ENCODE data around the gene HSPB9.
A peak's percentile ranks its signal among the peaks of the same experiment; 100 is the strongest.

Gene HSPB9

GRCh38 chr17:42087736-42088705 lies 34.6 kb upstream of the HSPB9 start:
- Histone ChIP-seq H3K4me3 (ENCODE audit: low read depth in 1 of 2, low read length in 2 of 2) (no peak overlapping the region), H3K36me3 (ENCODE audit: control insufficient read depth in 1 of 2, insufficient read depth in 2 of 2, low read length in 2 of 2) (no peaks in the 10 kb centered on the region), H3K9me3 (ENCODE audit: control insufficient read depth in 1 of 2, low read length in 2 of 2) (no peaks in the 10 kb centered on the region), H3K27ac (ENCODE audit: low read depth, low read length) (no peak overlapping the region), H3K27me3 (ENCODE audit: control insufficient read depth in 1 of 2, insufficient read depth in 2 of 2, low read length in 2 of 2) (peaks cover 8 to 19% of the 10 kb centered on the region in 2 donors), H3K9ac (ENCODE audit: low read depth in 1 of 2, low read length in 2 of 2) (no peak overlapping the region), H3K4me1 (ENCODE audit: control insufficient read depth in 1 of 2, insufficient read depth in 2 of 2, low read length in 2 of 2) (no peaks in the 10 kb centered on the region)

DNA sequence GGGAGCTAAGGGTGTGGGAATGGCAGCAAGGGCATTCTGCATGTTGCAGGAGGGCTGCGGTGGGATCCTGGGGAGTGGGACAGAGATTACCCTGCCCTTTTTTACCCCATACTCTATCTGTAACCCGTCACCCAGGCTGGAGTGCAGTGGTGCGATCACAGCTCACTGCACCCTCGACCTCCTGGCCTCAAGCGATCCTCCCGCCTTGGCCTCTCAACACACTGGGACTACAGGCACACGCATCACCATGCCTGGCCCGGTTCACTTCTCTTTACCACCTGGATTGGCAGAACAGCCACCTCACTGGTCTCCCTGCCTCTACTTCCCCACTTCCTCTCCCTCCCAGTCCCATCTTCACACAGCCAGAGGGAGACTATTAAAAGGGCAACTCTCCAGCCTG lies 33.9 kb upstream of the HSPB9 start:
- H3K4me1 ChIP-seq (ENCODE audit: control insufficient read depth in 1 of 2, insufficient read depth in 2 of 2, low read length in 2 of 2), result no peaks in the 10 kb centered on the region
- H3K36me3 ChIP-seq (ENCODE audit: control insufficient read depth in 1 of 2, insufficient read depth in 2 of 2, low read length in 2 of 2), result no peaks in the 10 kb centered on the region
- peaks cover 8 to 19% of the 10 kb centered on the region in 2 donors for H3K27me3 ChIP-seq (ENCODE audit: control insufficient read depth in 1 of 2, insufficient read depth in 2 of 2, low read length in 2 of 2)
- H3K9me3 ChIP-seq (ENCODE audit: control insufficient read depth in 1 of 2, low read length in 2 of 2), result no peaks in the 10 kb centered on the region
- H3K27ac ChIP-seq (ENCODE audit: low read depth, low read length), result no peak overlapping the region
- no peak overlapping the region for H3K4me3 ChIP-seq (ENCODE audit: low read depth in 1 of 2, low read length in 2 of 2)
- no peak overlapping the region for H3K9ac ChIP-seq (ENCODE audit: low read depth in 1 of 2, low read length in 2 of 2)

GRCh38 chr17:42090964-42091790 lies 31.4 kb upstream of the HSPB9 start:
- Histone ChIP-seq H3K9ac (ENCODE audit: low read depth in 1 of 2, low read length in 2 of 2) (no peak overlapping the region), H3K4me3 (ENCODE audit: low read depth in 1 of 2, low read length in 2 of 2) (no peak overlapping the region), H3K27ac (ENCODE audit: low read depth, low read length) (no peak overlapping the region), H3K36me3 (ENCODE audit: control insufficient read depth in 1 of 2, insufficient read depth in 2 of 2, low read length in 2 of 2) (no peaks in the 10 kb centered on the region), H3K27me3 (ENCODE audit: control insufficient read depth in 1 of 2, insufficient read depth in 2 of 2, low read length in 2 of 2) (peaks cover 11 to 21% of the 10 kb centered on the region in 2 donors), H3K4me1 (ENCODE audit: control insufficient read depth in 1 of 2, insufficient read depth in 2 of 2, low read length in 2 of 2) (no peaks in the 10 kb centered on the region), H3K9me3 (ENCODE audit: control insufficient read depth in 1 of 2, low read length in 2 of 2) (no peaks in the 10 kb centered on the region)

DNA sequence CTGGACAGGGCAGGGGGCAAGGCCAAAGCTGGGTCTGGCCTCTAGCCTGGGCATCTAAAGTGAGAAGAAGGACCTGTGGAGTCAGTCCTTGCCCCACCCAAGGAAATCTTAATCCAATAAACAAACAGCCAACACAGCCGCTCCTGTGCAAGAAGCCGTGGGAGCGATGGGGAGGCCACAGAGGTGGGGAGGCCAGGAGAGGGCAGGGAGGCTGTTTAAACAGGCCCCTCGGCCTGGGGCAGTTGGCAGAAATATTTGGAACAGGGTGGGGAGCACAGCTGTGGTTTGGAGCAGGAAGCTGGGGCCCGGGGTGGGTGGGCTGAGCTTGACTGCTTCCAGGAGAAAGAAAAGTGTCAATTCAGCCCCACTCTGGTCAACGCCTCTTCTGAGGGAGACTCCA lies 29.7 kb upstream of the HSPB9 start:
- no peak overlapping the region for H3K9ac ChIP-seq (ENCODE audit: low read depth in 1 of 2, low read length in 2 of 2)
- H3K27me3 ChIP-seq (ENCODE audit: control insufficient read depth in 1 of 2, insufficient read depth in 2 of 2, low read length in 2 of 2), result peaks cover 24 to 27% of the 10 kb centered on the region in 2 donors
- peaks cover 0 to 1% of the 10 kb centered on the region in 2 donors for H3K4me1 ChIP-seq (ENCODE audit: control insufficient read depth in 1 of 2, insufficient read depth in 2 of 2, low read length in 2 of 2)
- H3K36me3 ChIP-seq (ENCODE audit: control insufficient read depth in 1 of 2, insufficient read depth in 2 of 2, low read length in 2 of 2), result no peaks in the 10 kb centered on the region
- H3K4me3 ChIP-seq (ENCODE audit: low read depth in 1 of 2, low read length in 2 of 2), result no peak overlapping the region
- H3K27ac ChIP-seq (ENCODE audit: low read depth, low read length), result no peak overlapping the region
- no peaks in the 10 kb centered on the region for H3K9me3 ChIP-seq (ENCODE audit: control insufficient read depth in 1 of 2, low read length in 2 of 2)

GRCh38 chr17:42094375-42095069 lies 28.1 kb upstream of the HSPB9 start:
- peaks cover 20 to 22% of the 10 kb centered on the region in 2 donors for H3K27me3 ChIP-seq (ENCODE audit: control insufficient read depth in 1 of 2, insufficient read depth in 2 of 2, low read length in 2 of 2)
- no peak overlapping the region for H3K27ac ChIP-seq (ENCODE audit: low read depth, low read length)

GRCh38 chr17:42096360-42097111 lies 26.1 kb upstream of the HSPB9 start:
- no peak overlapping the region for H3K9ac ChIP-seq (ENCODE audit: low read depth in 1 of 2, low read length in 2 of 2)
- H3K4me1 ChIP-seq (ENCODE audit: control insufficient read depth in 1 of 2, insufficient read depth in 2 of 2, low read length in 2 of 2), result peaks cover 0 to 4% of the 10 kb centered on the region in 2 donors
- H3K27me3 ChIP-seq (ENCODE audit: control insufficient read depth in 1 of 2, insufficient read depth in 2 of 2, low read length in 2 of 2), result peaks cover 19 to 20% of the 10 kb centered on the region in 2 donors

More at GRCh38 chr17:42094375-42095069, 28.1 kb upstream of the HSPB9 start:
- no peak overlapping the region for H3K9ac ChIP-seq (ENCODE audit: low read depth in 1 of 2, low read length in 2 of 2)
- no peaks in the 10 kb centered on the region for H3K9me3 ChIP-seq (ENCODE audit: control insufficient read depth in 1 of 2, low read length in 2 of 2)
- no peak overlapping the region for H3K4me3 ChIP-seq (ENCODE audit: low read depth in 1 of 2, low read length in 2 of 2)
- H3K36me3 ChIP-seq (ENCODE audit: control insufficient read depth in 1 of 2, insufficient read depth in 2 of 2, low read length in 2 of 2), result no peaks in the 10 kb centered on the region
- peaks cover 0 to 4% of the 10 kb centered on the region in 2 donors for H3K4me1 ChIP-seq (ENCODE audit: control insufficient read depth in 1 of 2, insufficient read depth in 2 of 2, low read length in 2 of 2)

GRCh38 chr17:42097691-42098631 lies 24.6 kb upstream of the HSPB9 start, which contains the start of gene ZNF385C:
ZNF385C (minus strand) TSS chr17:42098473; CDS start chr17:42063056, 35,417 bp downstream.
- Histone ChIP-seq H3K27ac (ENCODE audit: low read depth, low read length) (no peak within 1 kb of the TSS), H3K4me3 (ENCODE audit: low read depth in 1 of 2, low read length in 2 of 2) (peak within 1 kb of the TSS in 1 of 2 donors; percentile 40), H3K4me1 (ENCODE audit: control insufficient read depth in 1 of 2, insufficient read depth in 2 of 2, low read length in 2 of 2) (peaks cover 0 to 4% of the 10 kb centered on the region in 2 donors), H3K27me3 (ENCODE audit: control insufficient read depth in 1 of 2, insufficient read depth in 2 of 2, low read length in 2 of 2) (peaks cover 19 to 20% of the 10 kb centered on the region in 2 donors), H3K36me3 (ENCODE audit: control insufficient read depth in 1 of 2, insufficient read depth in 2 of 2, low read length in 2 of 2) (peaks cover 0 to under 1% of the 10 kb centered on the region in 2 donors), H3K9ac (ENCODE audit: low read depth in 1 of 2, low read length in 2 of 2) (no peak within 1 kb of the TSS), H3K9me3 (ENCODE audit: control insufficient read depth in 1 of 2, low read length in 2 of 2) (no peaks in the 10 kb centered on the region)

More at GRCh38 chr17:42096360-42097111, 26.1 kb upstream of the HSPB9 start:
- Histone ChIP-seq H3K4me3 (ENCODE audit: low read depth in 1 of 2, low read length in 2 of 2) (no peak overlapping the region), H3K9me3 (ENCODE audit: control insufficient read depth in 1 of 2, low read length in 2 of 2) (no peaks in the 10 kb centered on the region), H3K27ac (ENCODE audit: low read depth, low read length) (no peak overlapping the region), H3K36me3 (ENCODE audit: control insufficient read depth in 1 of 2, insufficient read depth in 2 of 2, low read length in 2 of 2) (no peaks in the 10 kb centered on the region)

DNA sequence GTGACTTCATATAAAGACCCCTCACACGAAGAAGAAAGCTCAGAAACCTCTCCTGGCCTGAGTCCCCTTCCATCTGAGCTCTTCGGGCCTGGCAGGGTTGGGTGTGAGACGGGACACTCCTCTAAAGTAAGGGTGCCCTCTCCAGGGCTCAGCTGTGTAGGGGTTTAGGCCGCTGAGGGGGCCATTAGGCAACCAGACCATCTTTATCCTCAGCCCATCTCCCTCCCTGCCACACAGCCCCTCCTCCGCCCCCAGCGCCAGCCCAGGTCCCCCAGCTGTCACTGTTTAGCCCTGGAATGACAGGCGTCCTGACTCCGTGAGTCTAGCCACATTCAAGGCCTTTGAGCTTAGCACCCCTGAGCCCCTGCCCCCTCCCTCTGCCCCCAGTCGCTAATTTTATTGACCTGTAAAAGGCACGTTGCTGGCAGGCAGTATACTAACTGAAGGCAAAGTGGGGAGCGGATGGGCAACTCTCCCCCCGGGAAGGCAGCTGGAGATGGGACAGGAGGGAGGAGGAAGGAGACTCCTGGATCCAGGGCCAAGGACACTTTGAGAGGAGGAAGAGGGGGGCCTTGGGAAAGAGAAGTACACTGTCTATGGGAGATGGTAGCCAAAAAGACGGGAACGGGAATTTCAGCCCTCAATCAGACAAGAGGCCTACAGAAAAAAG lies 23.7 kb upstream of the HSPB9 start:
- H3K27ac ChIP-seq (ENCODE audit: low read depth, low read length), result no peak overlapping the region
- no peak overlapping the region for H3K9ac ChIP-seq (ENCODE audit: low read depth in 1 of 2, low read length in 2 of 2)
- no peak overlapping the region for H3K4me3 ChIP-seq (ENCODE audit: low read depth in 1 of 2, low read length in 2 of 2)
- peaks cover 19 to 20% of the 10 kb centered on the region in 2 donors for H3K27me3 ChIP-seq (ENCODE audit: control insufficient read depth in 1 of 2, insufficient read depth in 2 of 2, low read length in 2 of 2)
- peaks cover 0 to 7% of the 10 kb centered on the region in 2 donors for H3K36me3 ChIP-seq (ENCODE audit: control insufficient read depth in 1 of 2, insufficient read depth in 2 of 2, low read length in 2 of 2)
- H3K4me1 ChIP-seq (ENCODE audit: control insufficient read depth in 1 of 2, insufficient read depth in 2 of 2, low read length in 2 of 2), result peaks cover 0 to 4% of the 10 kb centered on the region in 2 donors
- H3K9me3 ChIP-seq (ENCODE audit: control insufficient read depth in 1 of 2, low read length in 2 of 2), result no peaks in the 10 kb centered on the region
